Measurements from ENCODE around the gene TPK1. TPM values are rescaled to one million over a fixed set of nuclear protein-coding genes. Genes with fewer than 3 reads are reported as not detected.

TPK1 gene
- total RNA-seq, 1 donor from 2014 or later = 14.8 TPM

- intact Hi-C loops (cut with DNase I) = no loop called here
- DNase-seq (ENCODE audit: low spot score) = no peak
- ATAC-seq = no peak
Observed at GRCh38 chr7:144516729-144517525, 318.9 kb downstream of the TPK1 start.

DNA sequence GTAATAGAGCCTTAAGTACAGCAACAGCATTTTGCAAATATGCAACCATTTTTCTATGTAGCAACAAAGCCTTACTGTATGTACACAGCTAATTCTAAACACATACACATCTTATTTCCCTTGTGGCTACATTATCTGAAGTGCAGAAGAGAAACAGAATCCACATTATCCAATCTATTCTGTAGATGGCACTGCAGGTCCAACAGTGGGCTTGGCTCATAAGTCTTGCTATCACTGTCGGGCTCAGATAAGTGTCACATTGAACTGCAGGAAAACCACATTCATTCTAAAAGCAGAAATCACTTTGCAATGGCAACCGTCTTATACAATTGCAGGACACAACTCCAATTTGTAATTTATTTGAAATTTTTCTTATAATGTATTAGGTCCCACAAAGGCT is 322.5 kb downstream of the TPK1 start:
- DNase-seq (ENCODE audit: low spot score) (no peak), ATAC-seq (peak; percentile 65)
- intact Hi-C loops (cut with DNase I) = no loop called here

DNA sequence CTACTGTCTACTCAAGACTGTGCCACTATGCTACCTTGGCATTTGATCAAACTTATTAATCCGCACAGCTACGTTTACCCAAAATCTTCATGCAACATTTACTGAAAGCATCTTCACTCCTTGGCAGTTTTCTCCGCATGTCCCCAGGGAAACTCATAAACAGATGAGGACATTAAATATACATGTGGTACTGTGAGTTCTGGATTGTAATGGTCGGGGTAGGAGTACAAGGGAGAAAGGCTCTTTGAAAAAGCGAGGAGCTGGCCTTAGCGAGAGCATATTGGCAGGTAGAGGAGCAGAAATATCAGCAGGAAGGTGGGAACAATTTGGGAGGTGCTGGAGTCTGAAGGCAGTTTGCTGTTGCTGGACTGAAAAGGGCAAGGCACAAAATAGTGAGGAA is 325.2 kb downstream of the TPK1 start:
- DNase-seq (ENCODE audit: low spot score) = no peak
- no peak for ATAC-seq
- intact Hi-C loops (cut with DNase I) = no loop called here

GRCh38 chr7:144508702-144509101 is 327.2 kb downstream of the TPK1 start:
- intact Hi-C loops (cut with DNase I) = no loop called here
- no peak for ATAC-seq
- DNase-seq (ENCODE audit: low spot score) = no peak

GRCh38 chr7:144503215-144503614 is 332.6 kb downstream of the TPK1 start:
- DNase-seq (ENCODE audit: low spot score) (no peak), ATAC-seq (no peak)
- intact Hi-C loops (cut with DNase I) = no loop called here

DNA sequence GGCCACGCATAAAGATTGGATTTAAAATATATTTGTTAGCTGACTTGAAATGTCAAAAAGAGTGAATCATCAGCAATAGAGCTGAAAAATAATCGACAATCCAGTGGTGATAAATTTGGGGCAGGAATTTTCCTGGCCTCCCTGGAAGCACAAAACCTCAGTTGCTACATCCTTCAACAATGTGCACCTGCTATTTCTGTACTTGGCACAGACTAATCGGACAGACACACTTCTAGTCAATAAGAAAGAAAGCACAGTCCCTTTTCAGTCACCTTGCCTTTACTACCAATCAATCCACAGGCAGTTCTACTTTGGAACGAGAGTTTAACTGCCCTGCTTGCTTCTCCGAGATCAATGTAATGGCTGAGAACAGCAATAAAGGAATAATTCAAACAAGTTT is 335.6 kb downstream of the TPK1 start:
- no peak for DNase-seq (ENCODE audit: low spot score)
- no peak for ATAC-seq
- intact Hi-C loops (cut with DNase I) = no loop called here

GRCh38 chr7:144497282-144497681 is 338.6 kb downstream of the TPK1 start:
- intact Hi-C loops (cut with DNase I) = no loop called here
- DNase-seq (ENCODE audit: low spot score) (no peak), ATAC-seq (no peak)

GRCh38 chr7:144494355-144494754 is 341.5 kb downstream of the TPK1 start:
- intact Hi-C loops (cut with DNase I) = no loop called here
- ATAC-seq (no peak), DNase-seq (ENCODE audit: low spot score) (no peak)

DNA sequence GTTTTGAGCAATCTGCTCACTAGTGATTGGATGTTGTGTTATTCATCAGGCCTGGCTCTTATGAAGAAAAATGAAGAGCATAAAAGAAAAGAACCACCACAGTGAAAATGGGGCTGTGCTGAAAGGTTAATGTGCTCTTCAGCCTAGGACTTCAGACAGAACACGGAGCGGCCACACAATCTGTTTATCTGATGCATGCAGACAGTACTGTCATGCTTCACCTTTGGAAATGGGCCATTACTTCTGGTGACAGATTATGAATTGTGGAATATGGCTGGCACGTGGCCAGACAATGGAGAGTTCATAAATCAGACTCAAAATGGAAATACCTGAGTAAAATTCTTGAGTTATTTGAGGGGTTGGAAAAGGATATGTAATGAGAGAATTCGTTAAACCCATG is 346.3 kb downstream of the TPK1 start:
- no peak for ATAC-seq
- intact Hi-C loops (cut with DNase I) = no loop called here
- no peak for DNase-seq (ENCODE audit: low spot score)

GRCh38 chr7:144488977-144489376 is 346.9 kb downstream of the TPK1 start:
- DNase-seq (ENCODE audit: low spot score) (no peak), ATAC-seq (no peak)
- intact Hi-C loops (cut with DNase I) = no loop called here

DNA sequence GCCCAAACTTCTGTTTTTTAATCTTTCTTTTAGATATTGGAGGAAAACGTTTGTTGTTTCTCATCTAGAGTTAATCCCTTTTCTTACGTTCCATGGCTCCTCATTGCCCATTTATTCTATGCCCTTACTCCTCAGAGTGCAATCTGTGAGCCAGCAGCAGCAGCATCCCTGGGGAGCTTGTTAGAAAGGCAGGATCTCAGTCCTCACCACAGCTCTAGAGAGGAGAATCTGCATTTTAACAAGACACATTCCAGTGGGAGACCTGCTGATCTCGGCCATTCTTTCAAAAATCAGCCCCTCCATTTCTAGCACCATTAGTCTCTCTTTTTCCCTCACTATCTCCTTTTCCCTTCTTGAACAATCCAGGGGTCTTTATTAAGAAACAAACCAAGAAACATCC is 348.0 kb downstream of the TPK1 start:
- ATAC-seq (no peak), DNase-seq (ENCODE audit: low spot score) (no peak)
- intact Hi-C loops (cut with DNase I) = no loop called here

DNA sequence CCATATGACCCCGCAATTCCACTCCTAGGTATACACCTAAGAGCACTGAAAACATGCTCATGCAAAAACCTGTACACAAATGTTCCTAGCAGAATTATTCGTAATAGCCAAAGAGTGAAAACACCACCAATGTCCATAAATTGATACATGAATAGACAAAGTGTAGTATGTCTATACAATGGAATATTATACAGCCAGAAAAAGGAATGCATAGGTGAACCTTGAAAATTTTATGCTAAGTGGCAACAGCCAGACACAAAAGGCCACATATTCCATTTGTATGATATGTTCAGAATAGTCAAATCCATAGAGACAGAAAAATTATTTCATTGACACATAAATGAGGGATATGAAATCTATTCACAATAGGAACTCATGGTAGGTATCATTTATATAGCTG is 351.4 kb downstream of the TPK1 start:
- DNase-seq (ENCODE audit: low spot score) = no peak
- intact Hi-C loops (cut with DNase I) = no loop called here
- no peak for ATAC-seq

DNA sequence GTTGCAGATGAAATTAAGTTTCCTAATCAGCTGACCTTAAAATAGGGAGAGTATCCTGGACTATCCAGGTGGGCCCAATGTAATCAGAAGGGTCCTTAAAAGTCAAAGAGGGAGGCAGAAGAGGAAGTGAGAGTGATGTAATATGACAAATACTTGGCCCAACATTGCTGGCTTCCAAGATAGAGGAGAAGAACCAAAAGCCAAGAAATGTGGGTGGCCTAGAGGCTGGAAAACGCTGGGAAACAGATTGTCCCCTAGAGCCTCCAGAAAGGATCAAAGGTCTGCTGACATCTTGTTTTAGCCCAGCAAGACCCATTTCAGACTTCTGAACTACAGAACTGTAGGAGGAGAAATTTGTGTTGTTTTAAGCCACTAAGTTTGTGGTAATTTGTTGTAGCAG is 352.7 kb downstream of the TPK1 start:
- peak; percentile 52 for ATAC-seq
- intact Hi-C loops (cut with DNase I) = no loop called here

GRCh38 chr7:144481833-144482232 is 354.0 kb downstream of the TPK1 start:
- ATAC-seq = no peak
- intact Hi-C loops (cut with DNase I) = no loop called here
- DNase-seq (ENCODE audit: low spot score) = no peak

More for the DNA sequence above, 352.7 kb downstream of the TPK1 start:
- DNase-seq (ENCODE audit: low spot score) = no peak

GRCh38 chr7:144477348-144477747 is 358.5 kb downstream of the TPK1 start:
- DNase-seq (ENCODE audit: low spot score) (no peak), ATAC-seq (no peak)
- intact Hi-C loops (cut with DNase I) = no loop called here

GRCh38 chr7:144474800-144475615 is 360.8 kb downstream of the TPK1 start:
- intact Hi-C loops (cut with DNase I) = no loop called here
- no peak for DNase-seq (ENCODE audit: low spot score)
- no peak for ATAC-seq

GRCh38 chr7:144474363-144474762 is 361.5 kb downstream of the TPK1 start:
- ATAC-seq (no peak), DNase-seq (ENCODE audit: low spot score) (no peak)
- intact Hi-C loops (cut with DNase I) = no loop called here

- intact Hi-C loops (cut with DNase I) = no loop called here
- ATAC-seq (no peak), DNase-seq (ENCODE audit: low spot score) (no peak)
Observed at GRCh38 chr7:144473908-144474307, 361.9 kb downstream of the TPK1 start.

DNA sequence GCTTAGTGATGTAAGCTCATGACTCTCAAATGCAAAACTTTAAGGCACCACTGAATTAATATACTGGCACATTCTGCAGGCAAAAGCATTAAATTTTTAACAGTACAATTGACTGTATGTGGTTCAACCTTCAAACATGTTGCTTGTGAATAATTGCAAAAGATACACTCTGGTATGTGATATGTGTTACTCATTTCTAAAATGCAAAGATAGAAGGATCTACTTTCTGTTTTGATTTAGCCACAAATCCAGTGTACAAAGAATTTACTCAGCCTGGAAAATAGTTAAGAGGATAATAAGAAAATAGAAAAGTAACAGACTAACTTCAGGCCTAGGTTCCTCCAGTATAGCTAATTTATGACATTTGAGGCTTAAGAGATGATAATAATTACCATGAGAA is 365.8 kb downstream of the TPK1 start:
- DNase-seq (ENCODE audit: low spot score) = no peak
- no peak for ATAC-seq
- intact Hi-C loops (cut with DNase I) = no loop called here

- DNase-seq (ENCODE audit: low spot score) = no peak
- ATAC-seq = no peak
- intact Hi-C loops (cut with DNase I) = no loop called here
Observed at GRCh38 chr7:144468990-144469732, 366.7 kb downstream of the TPK1 start.
